HG02840 (cell line): ENCODE results near the gene ERC1.
"Not testable (repeated sequence)": the region's sequence is repeated elsewhere in the genome, so short reads cannot be mapped to it uniquely, and the experiment has no call there.

Experiments used
- ATAC-seq: cut with Tn5 transposase; IDR thresholded peaks from one replicate; pipeline ENCODE4 v1.9.1; 2021; ENCODE audit warnings: mild to moderate bottlenecking, moderate library complexity, moderate number of reproducible peaks; ENCODE audit not compliant: unreplicated experiment, low FRiP score

Gene ERC1

DNA sequence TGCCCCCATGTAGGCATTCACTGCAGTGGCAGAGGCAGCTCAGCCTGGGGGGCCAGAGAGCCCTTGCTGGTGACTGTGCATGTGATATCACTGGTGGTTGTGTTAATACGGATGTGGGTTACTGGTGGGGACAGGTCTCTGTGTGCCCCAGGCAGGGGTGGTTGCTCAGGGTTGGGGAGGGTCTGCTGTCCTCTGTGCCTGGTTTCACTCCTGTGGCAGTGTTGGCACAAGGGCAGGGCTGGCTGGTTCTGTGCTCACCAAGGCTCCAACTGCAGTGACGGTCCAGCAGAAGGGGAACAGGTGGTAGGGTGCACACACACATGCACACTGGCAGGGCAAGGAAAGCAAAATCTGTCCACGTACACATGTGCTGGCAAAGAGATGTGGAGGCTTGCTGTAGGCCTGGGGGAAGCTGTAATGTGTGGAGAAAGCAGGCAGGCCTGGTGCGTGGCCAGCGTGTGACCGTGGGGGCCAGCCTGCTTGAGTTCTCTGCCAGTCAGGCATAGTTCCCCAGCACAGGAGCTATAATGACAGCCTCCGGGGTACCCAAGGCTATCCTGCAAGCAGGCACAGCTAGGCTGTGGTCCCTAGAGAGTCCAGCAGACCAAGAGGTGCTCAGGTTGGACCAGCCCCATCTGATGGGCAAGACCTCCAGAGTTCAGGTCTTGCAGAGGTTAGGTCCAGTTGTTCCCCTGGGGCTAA lies 348.7 kb downstream of the ERC1 start:
- ATAC-seq = no peak

DNA sequence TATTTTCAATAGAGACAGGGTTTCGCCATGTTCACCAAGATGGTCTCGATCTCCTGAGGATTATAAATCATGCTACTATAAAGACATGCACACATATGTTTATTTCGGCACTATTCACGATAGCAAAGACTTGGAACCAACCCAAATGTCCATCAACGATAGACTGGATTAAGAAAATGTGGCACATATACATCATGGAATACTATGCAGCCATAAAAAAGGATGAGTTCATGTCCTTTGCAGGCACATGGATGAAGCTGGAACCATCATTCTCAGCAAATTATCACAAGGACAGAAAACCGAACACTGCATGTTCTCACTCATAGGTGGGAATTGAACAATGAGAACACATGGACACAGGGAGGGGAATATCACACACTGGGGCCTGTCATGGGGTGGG lies 350.2 kb downstream of the ERC1 start:
- not testable (repeated sequence) for ATAC-seq

DNA sequence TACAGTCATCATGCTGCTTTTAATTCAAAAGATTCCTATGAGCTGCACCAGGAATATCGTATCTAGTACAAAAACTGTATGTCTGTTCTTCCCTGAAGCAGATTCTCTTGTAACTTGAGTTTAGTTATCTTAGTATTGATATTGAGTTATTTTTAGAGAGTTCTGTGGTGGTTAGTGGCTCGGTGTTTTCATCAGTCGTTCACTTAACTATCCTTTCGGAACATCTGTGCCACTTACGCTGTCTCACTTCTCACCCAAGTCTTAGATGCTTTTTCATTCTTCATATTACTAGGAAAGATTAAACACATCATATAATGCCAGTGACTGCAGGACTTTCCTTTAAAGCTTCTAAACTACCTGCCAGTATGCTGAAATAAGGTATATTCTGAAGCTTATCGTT lies 352.4 kb downstream of the ERC1 start:
- no peak for ATAC-seq

DNA sequence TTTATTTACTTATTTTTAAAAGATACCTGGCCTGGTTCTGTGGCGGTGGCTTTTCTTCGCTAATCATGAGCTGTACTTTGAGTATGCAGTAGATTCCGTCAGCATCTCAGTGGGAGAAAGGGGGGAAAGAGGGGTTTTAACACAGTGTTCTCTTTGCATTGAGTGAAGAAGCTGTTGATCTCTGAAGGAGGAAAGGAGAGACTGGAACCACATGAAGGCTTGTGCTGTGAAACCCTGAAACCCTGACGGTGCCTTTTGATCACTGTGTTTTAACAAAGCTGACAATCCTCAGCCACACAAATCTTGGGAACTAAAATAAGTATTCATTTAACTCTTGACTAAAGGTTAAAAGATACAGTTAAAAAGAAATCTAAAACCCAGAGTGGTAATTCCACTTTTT lies 353.2 kb downstream of the ERC1 start:
- ATAC-seq = no peak

DNA sequence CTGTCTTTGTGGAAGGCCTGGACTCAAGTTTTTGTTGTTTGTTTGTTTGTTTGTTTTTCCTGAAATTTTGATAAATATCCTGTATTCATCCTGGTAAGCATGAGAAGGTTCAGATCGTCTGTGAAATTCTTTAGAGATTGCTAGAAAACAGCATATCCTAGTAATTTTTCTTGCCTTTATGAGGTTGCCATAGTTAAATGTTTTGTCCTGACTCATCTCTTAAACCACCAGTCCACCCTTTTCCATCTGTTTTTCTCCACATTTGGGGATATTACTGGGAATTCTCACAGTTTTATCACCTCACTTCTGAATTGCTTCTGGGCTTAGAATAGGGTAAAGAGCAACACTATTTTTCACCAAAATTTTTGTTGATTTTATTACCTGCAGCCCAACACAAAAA lies 355.1 kb downstream of the ERC1 start:
- ATAC-seq = no peak

DNA sequence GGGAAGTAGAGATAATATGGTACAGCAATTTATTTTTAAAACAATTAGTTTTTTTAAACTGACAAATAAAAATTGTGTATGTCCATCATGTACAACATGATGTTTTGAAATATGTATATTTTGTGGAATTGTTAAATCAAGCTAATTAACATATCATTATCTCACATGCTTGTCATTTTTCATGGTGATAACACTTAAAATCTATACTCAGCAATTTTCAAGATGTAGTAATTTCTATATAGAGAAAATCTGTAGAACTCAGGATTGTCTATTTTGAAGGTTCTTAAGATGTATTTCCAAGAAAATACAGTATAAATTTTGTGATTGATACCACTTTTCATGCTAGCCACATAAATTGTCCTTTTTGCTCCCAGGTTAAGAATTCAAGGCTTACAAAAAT lies 356.3 kb downstream of the ERC1 start:
- ATAC-seq = no peak

DNA sequence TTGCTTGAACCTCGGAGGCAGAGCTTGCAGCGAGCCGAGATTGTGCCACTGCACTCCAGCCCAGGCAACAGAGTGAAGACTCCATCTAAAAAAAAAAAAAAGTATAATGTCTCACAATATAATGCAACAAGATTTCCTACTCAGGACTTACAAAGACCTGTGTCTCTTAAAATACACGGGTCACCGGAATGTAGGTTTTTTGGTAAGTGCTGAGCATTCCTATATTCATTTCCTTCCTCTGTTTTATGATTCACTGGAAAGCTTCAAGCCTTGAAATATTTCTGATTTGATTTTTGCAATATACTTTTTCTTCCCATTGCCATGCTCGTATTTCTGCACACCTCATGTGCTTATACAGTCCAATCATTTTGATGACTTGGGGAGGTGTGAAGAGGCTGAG lies 357.6 kb downstream of the ERC1 start:
- no peak for ATAC-seq

DNA sequence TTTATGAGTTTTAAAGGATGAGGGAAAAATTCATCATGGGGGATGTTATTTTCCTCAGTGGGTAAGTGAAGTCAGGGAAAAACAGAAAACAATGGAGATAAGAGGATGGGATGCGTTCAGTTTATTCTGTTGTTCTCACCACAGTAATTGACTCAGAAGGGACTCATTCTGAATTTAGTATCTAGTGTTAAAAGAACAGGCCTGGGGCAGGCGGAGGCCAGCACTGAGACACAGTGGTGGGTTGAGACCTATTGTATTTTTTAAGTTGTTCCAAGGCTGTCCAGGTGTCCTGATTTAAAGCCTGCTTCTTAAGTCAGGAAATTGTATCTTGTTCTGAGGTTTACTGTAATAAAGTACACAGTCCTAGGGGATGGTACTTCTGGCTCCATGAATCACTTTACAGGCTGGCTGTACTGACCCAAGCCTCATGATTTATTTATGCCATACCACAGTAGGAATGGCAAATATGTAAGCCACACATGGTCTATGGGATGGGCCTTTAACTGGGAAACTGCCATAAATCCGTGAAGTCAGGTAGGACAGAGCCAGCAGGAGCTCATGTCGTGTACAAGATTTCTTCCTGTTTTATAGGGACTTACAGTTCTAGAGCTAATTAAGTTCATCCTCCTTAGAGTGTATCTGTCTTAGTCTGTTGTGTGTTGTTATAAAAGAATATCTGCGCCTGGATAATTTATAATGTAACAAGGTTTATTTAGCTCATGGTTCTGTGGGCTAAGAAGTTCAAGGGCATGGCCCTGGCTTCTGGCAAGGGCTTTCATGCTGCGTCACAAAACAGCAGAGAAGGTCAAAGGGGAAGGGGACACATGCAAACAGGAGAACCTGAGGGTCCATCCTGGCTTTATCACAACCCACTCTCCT lies 359.3 kb downstream of the ERC1 start:
- ATAC-seq = no peak

DNA sequence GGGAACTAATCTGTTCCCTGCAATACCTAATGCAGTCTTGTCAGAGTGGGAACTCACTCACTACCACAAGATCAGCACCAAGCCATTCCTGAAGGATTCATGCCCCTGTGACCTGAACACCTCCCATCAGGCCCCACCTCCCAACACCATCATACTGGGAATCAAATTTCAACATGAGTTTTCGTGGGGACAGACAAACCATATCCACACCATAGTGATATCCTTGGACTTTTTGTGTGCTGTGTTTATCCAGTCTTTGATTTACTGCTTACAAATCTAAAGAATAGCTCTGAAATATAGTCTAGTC lies 359.9 kb downstream of the ERC1 start:
- ATAC-seq = no peak

DNA sequence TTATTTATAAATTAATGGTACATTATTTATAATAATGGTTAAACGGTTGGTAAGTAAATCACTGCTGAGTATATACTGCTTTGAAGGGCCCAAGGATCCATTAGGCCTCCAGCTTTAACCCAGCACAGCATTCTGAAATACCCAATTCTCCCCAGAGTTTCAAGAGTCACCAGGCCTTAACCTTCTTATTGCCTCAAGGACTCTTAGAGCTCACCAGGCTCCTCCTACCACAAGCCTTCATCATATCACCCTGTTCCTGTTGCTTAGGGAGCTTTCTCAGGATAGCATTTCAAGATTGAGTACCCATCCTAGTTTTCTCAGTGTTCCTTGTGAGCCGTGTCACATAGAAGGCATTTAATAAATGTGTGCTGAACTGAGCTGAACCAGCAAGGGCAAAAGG lies 360.9 kb downstream of the ERC1 start:
- no peak for ATAC-seq

DNA sequence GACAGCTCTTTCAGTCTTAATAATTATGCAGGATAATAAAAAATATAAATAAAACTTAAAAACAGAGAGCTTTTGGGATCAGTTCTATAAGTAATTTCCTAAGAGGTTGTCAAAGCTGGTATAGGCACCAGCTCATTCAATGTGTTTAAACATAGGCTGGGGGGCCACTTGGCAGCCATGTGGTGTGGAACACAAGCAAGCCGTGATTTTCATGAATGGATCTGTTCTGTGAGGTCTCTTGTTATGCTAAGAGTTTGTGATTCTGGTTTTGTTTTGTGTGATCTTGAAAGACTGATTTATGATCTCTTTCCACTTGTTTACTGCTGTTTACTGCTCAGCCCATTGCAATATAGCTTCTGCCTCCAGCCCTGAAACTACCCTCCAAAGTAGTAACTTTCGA lies 362.4 kb downstream of the ERC1 start:
- no peak for ATAC-seq

DNA sequence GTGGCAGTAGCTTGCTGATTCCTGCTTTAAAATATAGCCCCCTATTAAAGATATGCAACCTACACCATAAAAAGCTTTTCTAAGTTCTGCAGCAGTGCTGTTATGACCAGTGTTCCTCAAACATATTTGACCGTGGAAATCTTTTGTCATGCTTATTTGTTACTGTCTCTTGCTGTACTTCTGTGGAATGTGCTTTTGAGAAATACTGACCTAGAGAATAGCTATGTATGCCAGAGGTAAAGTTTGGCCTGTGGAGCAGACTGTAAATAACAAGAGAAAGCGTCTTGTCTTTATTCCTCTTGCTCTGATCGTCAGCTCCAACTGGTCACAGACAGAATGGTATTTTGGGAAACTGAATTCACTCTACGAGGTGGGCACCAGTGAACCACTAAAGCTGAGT lies 364.4 kb downstream of the ERC1 start:
- ATAC-seq = no peak

DNA sequence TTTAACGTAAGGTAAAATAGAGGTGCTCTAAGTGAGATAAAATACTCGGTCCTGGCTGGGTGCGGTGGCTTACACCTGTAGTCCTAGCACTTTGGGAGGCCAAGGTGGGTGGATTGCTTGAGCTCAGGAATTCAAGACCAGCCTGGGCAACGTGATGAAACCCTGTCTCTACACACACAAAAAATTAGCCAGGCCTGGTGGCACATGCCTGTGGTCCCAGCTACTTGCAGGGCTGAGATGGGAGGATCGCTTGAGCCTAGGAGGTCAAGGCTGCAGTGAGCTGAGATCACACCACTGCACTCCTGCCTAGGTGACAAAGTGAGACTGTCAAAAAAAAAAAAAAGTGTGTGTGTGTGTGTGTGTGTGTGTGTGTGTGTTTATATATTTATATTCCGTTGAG lies 364.8 kb downstream of the ERC1 start:
- ATAC-seq = not testable (repeated sequence)

DNA sequence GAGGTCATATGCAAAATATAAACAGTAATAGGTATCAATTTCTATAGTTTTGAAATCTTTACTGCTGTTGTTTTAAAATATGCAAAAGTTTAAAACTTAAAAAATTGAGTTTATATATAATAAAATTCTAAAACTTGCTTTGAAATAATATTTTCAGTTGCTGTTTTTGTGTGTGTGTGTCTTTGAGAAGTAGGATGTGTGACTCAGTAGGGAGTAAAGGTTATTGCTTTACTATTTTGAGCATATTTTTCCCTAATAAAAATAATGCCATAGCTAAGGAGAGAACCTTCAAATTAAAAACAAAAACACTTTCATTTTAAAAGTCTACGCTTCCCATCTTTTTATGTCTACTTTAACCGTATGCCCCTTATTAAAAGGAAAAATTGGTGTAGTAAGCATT lies 365.3 kb downstream of the ERC1 start:
- no peak for ATAC-seq

DNA sequence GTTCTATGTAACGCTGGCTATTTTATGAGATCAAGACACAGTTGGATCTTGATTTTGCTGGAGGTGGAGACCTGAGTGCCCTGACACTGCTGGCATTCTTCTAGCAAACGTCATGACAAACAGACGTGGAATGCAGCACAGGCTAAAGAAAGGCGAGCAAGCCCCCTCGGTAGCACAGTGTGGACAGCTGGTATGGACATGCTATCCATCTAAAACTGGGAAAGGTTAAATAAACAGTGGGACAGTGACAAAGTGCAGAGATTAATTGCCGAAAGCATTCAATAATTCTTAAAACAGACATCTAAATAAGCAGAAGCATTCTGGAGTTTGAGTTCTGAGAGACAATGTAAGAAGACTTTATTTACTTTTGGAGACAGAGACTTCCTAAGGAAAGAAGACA lies 366.1 kb downstream of the ERC1 start:
- ATAC-seq = no peak

DNA sequence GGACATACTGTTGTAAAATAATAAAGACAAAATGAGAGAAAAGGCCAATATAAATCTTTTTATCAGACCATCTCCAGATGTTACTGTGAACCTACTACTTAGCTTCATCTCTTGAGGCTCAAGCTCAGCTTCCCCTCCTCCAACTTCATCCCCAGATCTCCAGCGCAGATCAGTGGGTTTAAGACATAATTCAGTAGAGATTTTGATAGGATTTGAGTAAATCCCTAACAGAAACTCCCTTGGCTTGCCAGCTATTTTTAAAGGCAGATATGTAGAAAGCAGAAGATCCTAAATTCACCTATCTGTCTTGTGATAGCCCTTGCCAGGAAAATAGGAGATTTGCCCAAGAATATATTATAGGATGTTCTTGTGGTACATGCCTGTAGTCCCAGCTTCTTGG lies 366.7 kb downstream of the ERC1 start:
- no peak for ATAC-seq

DNA sequence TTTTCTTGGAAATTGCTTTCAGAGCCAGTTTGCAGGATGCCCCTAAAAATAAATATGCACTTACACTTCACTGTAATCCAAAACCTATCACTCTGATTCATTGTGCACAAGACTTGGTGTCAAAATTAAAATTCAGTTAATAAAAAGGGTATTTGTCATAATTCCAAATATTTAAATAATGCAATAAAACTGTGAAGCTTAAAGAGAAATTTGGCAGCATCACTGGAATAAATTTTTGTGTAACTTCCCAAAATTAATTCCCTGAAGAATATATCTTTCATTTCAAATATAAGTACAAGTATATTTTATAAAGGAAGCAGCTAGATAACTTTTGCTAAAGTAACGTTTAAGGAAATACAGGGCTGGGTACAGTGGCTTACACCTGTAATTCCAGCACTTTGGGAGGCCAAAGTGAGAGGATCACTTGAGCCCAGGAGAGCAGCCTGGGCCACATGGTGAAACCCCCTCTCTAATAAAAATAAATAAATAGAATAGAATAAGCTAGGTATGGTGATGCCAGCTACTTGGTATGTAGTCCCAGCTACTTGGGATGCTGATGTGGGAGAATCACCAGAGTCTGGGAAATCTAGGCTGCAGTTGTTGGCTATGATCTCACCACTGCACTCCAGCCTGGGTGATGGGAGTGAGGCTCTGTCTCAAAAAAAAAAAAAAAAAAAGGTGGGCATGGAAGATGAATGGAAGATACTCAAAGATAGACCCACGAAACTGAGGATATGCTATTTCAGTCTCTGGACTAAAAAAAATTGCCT lies 369.6 kb downstream of the ERC1 start:
- no peak for ATAC-seq

DNA sequence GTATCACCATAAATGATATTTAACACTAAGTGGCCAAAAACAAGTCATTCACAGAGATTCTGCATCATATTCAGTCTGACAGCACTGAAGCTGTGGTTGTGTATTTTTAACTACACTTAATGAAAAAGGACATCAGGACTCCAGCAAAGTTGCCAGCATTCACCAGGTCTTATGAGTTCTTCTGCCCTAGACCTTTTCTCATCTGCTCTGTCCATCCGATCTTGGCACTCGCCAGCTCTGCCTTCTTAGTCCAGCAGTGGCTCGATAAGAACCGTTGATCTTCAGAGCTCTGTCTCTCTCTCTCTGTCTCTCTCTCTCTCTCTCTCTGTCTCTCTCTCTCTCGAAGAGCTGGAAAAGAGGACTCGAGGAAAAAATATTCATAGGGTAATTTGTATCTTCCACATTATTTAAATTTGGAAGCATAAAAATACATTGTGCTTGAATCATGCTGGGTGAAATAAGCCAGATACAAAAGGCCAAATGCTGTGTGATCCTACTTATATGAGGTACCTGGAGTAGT lies 371.2 kb downstream of the ERC1 start:
- no peak for ATAC-seq

DNA sequence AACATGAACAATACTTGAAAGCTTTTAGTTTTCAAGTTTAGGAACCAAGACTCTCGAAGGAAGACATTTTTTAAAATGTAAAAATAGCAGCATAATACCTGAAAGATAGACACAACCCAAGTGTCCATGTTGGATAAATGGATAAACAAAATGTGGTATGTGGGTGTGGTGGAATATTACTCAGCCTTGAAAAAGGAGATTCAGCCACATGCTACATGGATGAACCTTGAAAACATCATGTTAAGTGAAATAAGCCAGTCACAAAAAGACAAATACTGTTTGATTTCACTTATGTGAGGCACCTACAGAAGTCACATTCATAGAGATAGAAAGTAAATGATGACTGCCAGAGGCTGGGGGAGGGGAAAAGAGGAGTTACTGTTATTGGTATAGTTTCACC lies 374.7 kb downstream of the ERC1 start:
- ATAC-seq = no peak

DNA sequence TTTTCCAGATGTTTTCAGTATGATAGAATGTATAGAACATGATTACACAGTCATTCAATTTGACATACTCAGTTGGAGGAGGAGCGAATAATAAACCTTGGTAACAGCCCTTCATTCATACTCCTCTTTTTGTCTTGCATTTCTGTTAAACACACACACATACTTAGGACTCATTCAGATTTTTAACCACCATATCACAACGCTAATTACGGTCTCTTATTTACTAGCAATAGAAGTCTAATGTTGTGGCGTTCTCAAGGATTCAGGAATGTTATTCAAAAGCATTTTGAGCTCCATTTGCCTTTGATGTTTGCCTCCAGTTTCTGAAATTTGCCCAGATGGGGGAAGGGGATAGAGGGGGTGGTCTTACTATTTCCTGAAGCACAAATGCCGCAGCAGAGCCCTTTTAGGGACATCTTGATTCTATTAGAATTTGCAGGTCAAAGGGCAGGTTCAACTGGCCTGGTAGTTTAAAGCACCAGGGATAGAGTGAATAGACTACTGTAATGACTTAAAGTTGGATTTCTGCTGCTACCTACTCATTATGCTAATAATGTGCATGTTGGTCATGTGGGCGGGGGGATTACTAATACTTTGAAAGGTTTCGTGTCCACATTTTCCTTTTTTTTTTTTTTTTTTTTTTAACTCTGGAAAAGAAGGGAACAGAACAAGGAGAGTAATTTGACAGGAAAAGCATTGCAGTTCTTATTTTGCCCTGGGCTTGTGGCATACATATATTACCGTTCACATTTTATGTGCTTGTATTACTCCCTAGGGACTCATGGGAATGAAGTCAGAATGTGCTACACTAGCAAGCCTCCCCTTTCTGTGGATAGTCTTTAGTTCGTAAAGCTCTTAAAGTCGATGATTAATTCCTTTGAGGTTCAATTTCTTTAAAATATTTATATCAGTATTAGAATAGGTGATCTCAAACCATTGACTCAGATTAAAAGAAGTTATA lies 376.6 kb downstream of the ERC1 start:
- no peak for ATAC-seq
